Mesenchymal stem cell (in vitro differentiated cells and primary cell): ENCODE results near the gene SLC34A3.

ENCODE experiments used
- DNase-seq: peaks from one replicate; pipeline ENCODE4 v3.0.0-alpha.2; 2013
- H2AFZ ChIP-seq: one replicate; pipeline ENCODE4 v1.6.1; 2013; ENCODE audit warnings: low read depth, mild to moderate bottlenecking, control low read depth, inconsistent platforms, low read length, moderate library complexity
- H2AK5ac ChIP-seq: 2 replicates; pipeline ENCODE4 v1.6.1; 2013; ENCODE audit warnings: low read length, moderate library complexity, mild to moderate bottlenecking, inconsistent platforms; ENCODE audit not compliant: severe bottlenecking
- H2BK120ac ChIP-seq: one replicate; pipeline ENCODE4 v1.6.1; 2013; ENCODE audit warnings: low read depth, mild to moderate bottlenecking, inconsistent platforms, low read length, moderate library complexity
- H2BK12ac ChIP-seq, 2 experiments: one replicate each; pipeline ENCODE4 v1.6.1; 2013; ENCODE audit warnings: inconsistent platforms in 2 of 2, low read length in 2 of 2, mild to moderate bottlenecking in 2 of 2, moderate library complexity in 2 of 2, control low read depth in 1 of 2
- H2BK15ac ChIP-seq: one replicate; pipeline ENCODE4 v1.6.1; 2013; ENCODE audit warnings: mild to moderate bottlenecking, low read depth, inconsistent platforms; ENCODE audit not compliant: poor library complexity, severe bottlenecking
- H2BK5ac ChIP-seq: 2 replicates; pipeline ENCODE4 v1.6.1; 2013; ENCODE audit warnings: low read depth, mild to moderate bottlenecking, low read length, control low read depth, inconsistent platforms; ENCODE audit not compliant: poor library complexity, severe bottlenecking
- H3K14ac ChIP-seq, 2 experiments: one replicate each; pipeline ENCODE4 v1.6.1; 2013; ENCODE audit warnings: inconsistent platforms in 2 of 2, low read length in 2 of 2, control low read depth in 1 of 2, mild to moderate bottlenecking in 1 of 2, moderate library complexity in 1 of 2
- H3K18ac ChIP-seq, 2 experiments: one replicate each; pipeline ENCODE4 v1.6.1; 2013; ENCODE audit warnings: inconsistent platforms in 2 of 2, low read length in 2 of 2, control low read depth in 1 of 2, low read depth in 1 of 2, mild to moderate bottlenecking in 1 of 2
- H3K23ac ChIP-seq, 2 experiments: one replicate each; pipeline ENCODE4 v1.6.1; 2013; ENCODE audit warnings: inconsistent platforms in 2 of 2, low read length in 2 of 2, mild to moderate bottlenecking in 2 of 2, moderate library complexity in 2 of 2, control low read depth in 1 of 2
- H3K27ac ChIP-seq: 2 replicates; pipeline ENCODE4 v1.5.1; 2013; ENCODE audit warnings: mild to moderate bottlenecking, moderate library complexity, low read length, control low read depth, inconsistent platforms; ENCODE audit not compliant: poor library complexity, severe bottlenecking
- H3K27me3 ChIP-seq, 2 experiments: 2 replicates each; pipeline versions ENCODE4 v1.6.1 to v1.7.0; 2013; ENCODE audit warnings: low read length in 2 of 2, mild to moderate bottlenecking in 2 of 2, moderate library complexity in 2 of 2, control low read depth in 1 of 2, inconsistent platforms in 1 of 2; ENCODE audit not compliant: control insufficient read depth in 1 of 2, insufficient read depth in 1 of 2
- H3K36me3 ChIP-seq, 2 experiments: 2 replicates each; pipeline versions ENCODE4 v1.6.1 to v1.7.0; 2013; ENCODE audit warnings: low read length in 2 of 2, control low read depth in 1 of 2, inconsistent platforms in 1 of 2, low read depth in 1 of 2, mild to moderate bottlenecking in 1 of 2; ENCODE audit not compliant: insufficient read depth in 2 of 2, control insufficient read depth in 1 of 2
- H3K4ac ChIP-seq, 2 experiments: one replicate each; pipeline ENCODE4 v1.6.1; 2013; ENCODE audit warnings: inconsistent platforms in 2 of 2, low read length in 2 of 2, mild to moderate bottlenecking in 2 of 2, moderate library complexity in 2 of 2, control low read depth in 1 of 2, low read depth in 1 of 2
- H3K4me1 ChIP-seq: 2 replicates; pipeline ENCODE4 v1.6.1; 2013; ENCODE audit warnings: low read depth, low read length, control low read depth; ENCODE audit not compliant: control insufficient read depth, insufficient read depth
- H3K4me2 ChIP-seq: 2 replicates; pipeline ENCODE4 v1.6.1; 2013; ENCODE audit warnings: low read length, mild to moderate bottlenecking, inconsistent platforms; ENCODE audit not compliant: poor library complexity, severe bottlenecking
- H3K4me3 ChIP-seq, 2 experiments: 2 replicates each; pipeline versions ENCODE4 v1.5.1 to v1.7.0; 2013; ENCODE audit warnings: low read length in 2 of 2, mild to moderate bottlenecking in 2 of 2, control low read depth in 1 of 2, low read depth in 1 of 2; ENCODE audit not compliant: insufficient read depth in 1 of 2
- H3K79me1 ChIP-seq: replicated peaks from 2 replicates; pipeline ENCODE4 v1.6.1; 2013; ENCODE audit warnings: mild to moderate bottlenecking, control low read depth, low read length, inconsistent platforms; ENCODE audit not compliant: poor library complexity, severe bottlenecking
- H3K9ac ChIP-seq: 2 replicates; pipeline ENCODE4 v1.7.0; 2013; ENCODE audit warnings: mild to moderate bottlenecking, low read length, moderate library complexity
- H3K9me3 ChIP-seq: 2 replicates; pipeline ENCODE4 v1.7.0; 2013; ENCODE audit warnings: mild to moderate bottlenecking, low read length; ENCODE audit not compliant: control insufficient read depth
- H4K8ac ChIP-seq: one replicate; pipeline ENCODE4 v1.6.1; 2013; ENCODE audit warnings: inconsistent platforms, mild to moderate bottlenecking, low read length, moderate library complexity
- H4K91ac ChIP-seq: one replicate; pipeline ENCODE4 v1.6.1; 2013; ENCODE audit warnings: mild to moderate bottlenecking, low read length, inconsistent platforms
- WGBS: methylation state at CpG from one replicate; pipeline ENCODE4 v1.1.7; 2013; ENCODE audit warnings: mixed read lengths; 5-methylcytosine and 5-hydroxymethylcytosine counted together

Gene SLC34A3

GRCh38 chr9:137234055-137234697 is 3.5 kb downstream of the SLC34A3 start:
- Histone ChIP-seq H3K14ac (no peak overlapping the region), H2BK5ac (no peak overlapping the region), H2AFZ (no peak overlapping the region), H3K4me2 (no peak overlapping the region), H2AK5ac (no peak overlapping the region), H2BK15ac (no peak overlapping the region), H2BK120ac (no peak overlapping the region), H3K4ac (no peak overlapping the region), H3K79me1 (peaks cover 21% of the 10 kb centered on the region), H3K36me3 (peaks cover 0 to 3% of the 10 kb centered on the region in 2 experiments), H3K4me3 (no peak overlapping the region), H3K9me3 (no peaks in the 10 kb centered on the region), H3K27me3 (peaks cover 0 to 60% of the 10 kb centered on the region in 2 experiments), H3K4me1 (peaks cover 35% of the 10 kb centered on the region), H3K9ac (no peak overlapping the region), H2BK12ac (no peak overlapping the region), H3K18ac (no peak overlapping the region), H4K8ac (no peak overlapping the region), H3K23ac (no peak overlapping the region), H3K27ac (no peak overlapping the region), H4K91ac (peak overlapping the region; percentile 6)
- 89% methylated on average over 39 of the region's 40 CpGs for WGBS
- no peak for DNase-seq

DNA sequence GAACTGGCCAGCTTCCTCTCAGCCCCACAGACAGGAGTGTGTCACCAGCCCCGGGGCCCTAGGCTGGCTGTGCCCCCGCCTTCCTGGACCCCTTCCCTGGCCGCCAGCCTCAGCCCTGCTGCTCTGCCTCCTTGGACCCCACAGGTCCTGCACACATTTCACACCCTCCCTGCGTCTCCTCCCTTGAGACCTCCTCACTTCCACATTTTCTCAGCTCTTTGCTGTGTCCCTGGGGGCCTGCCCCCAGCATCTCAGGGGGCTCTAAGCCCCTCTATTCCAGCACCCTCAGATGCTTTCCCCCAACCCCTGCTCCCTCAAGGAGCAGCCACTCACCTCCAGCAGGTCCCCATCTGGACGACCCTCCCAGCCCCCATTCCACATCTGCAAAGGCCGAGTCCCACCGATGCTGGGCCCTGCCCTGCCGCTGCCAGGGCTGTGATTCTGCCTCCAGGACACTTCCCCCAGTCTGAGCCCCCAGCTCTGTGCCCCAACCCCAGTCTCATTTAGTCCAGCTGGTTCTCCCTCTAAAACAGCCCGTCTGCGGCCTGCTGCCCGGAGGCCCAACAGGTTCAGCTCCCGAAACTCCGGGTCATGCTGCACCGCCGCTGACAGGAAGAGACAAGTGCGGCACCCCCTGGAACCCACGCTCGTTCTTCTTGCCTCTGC is 4.2 kb downstream of the SLC34A3 start:
- 87% methylated on average over 17 of the region's 18 CpGs for WGBS

GRCh38 chr9:137235424-137236237 is 4.9 kb downstream of the SLC34A3 start:
- no peak overlapping the region for H2BK12ac ChIP-seq
- 84% methylated on average over 35 of the region's 35 CpGs for WGBS
- H3K14ac ChIP-seq, result no peak overlapping the region

More for the DNA sequence above, 4.2 kb downstream of the SLC34A3 start:
- H2BK5ac ChIP-seq, result no peak overlapping the region
- H3K4me1 ChIP-seq, result peaks cover 36% of the 10 kb centered on the region
- H3K23ac ChIP-seq, result no peak overlapping the region
- H2BK15ac ChIP-seq, result no peak overlapping the region
- no peak for DNase-seq
- no peak overlapping the region for H3K14ac ChIP-seq
- H4K8ac ChIP-seq, result no peak overlapping the region
- no peak overlapping the region for H3K4ac ChIP-seq
- H3K27ac ChIP-seq, result no peak overlapping the region
- H3K36me3 ChIP-seq, result peaks cover 0 to 3% of the 10 kb centered on the region in 2 experiments
- H2BK120ac ChIP-seq, result no peak overlapping the region
- H3K9ac ChIP-seq, result no peak overlapping the region
- H3K18ac ChIP-seq, result no peak overlapping the region
- H3K4me2 ChIP-seq, result no peak overlapping the region
- H3K9me3 ChIP-seq, result no peaks in the 10 kb centered on the region
- H2AK5ac ChIP-seq, result no peak overlapping the region
- peaks cover 21% of the 10 kb centered on the region for H3K79me1 ChIP-seq
- H2BK12ac ChIP-seq, result no peak overlapping the region
- H2AFZ ChIP-seq, result no peak overlapping the region
- no peak overlapping the region for H4K91ac ChIP-seq
- H3K4me3 ChIP-seq, result no peak overlapping the region
- H3K27me3 ChIP-seq, result peaks cover 0 to 53% of the 10 kb centered on the region in 2 experiments

More at GRCh38 chr9:137235424-137236237, 4.9 kb downstream of the SLC34A3 start:
- H2AFZ ChIP-seq, result no peak overlapping the region
- no peak overlapping the region for H3K9ac ChIP-seq
- no peak for DNase-seq
- H2AK5ac ChIP-seq, result no peak overlapping the region
- no peak overlapping the region for H2BK120ac ChIP-seq
- H4K8ac ChIP-seq, result no peak overlapping the region
- peaks cover 0 to 46% of the 10 kb centered on the region in 2 experiments for H3K27me3 ChIP-seq
- H3K4me1 ChIP-seq, result peaks cover 36% of the 10 kb centered on the region
- H3K23ac ChIP-seq, result no peak overlapping the region
- no peak overlapping the region for H3K27ac ChIP-seq
- no peak overlapping the region for H3K18ac ChIP-seq
- H3K4me3 ChIP-seq, result no peak overlapping the region
- H3K36me3 ChIP-seq, result peaks cover 0 to 3% of the 10 kb centered on the region in 2 experiments
- peaks cover 21% of the 10 kb centered on the region for H3K79me1 ChIP-seq
- H2BK5ac ChIP-seq, result no peak overlapping the region
- H3K9me3 ChIP-seq, result no peaks in the 10 kb centered on the region
- no peak overlapping the region for H3K4me2 ChIP-seq
- no peak overlapping the region for H4K91ac ChIP-seq
- H3K4ac ChIP-seq, result no peak overlapping the region
- H2BK15ac ChIP-seq, result no peak overlapping the region
